Measurements from ENCODE around the gene SRGAP1.

DNA sequence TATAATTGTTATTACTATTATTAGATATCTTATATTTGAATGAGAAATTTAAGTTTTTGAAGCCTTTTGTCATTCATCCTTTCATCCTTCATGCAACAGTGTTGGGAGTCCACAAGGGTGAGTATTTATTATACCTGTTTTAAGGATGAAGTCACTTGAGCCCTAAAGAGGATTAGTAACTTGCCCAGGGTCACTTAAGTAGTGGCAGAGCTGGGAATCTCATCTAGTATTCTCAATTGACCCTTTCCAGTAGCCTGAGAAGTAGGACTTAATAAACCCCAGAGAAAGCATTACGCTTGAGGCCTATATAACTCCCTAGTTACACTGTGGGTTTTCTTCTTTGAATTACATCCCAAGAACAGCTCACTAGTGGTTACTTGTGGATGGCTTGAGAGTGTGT is 119.8 kb downstream of the SRGAP1 start:
- TF ChIP-seq POLR2A (IDR thresholded peaks at IDR 0.05) (no peak), EP300 (IDR thresholded peaks at IDR 0.05) (no peak), POLR2AphosphoS5 (IDR thresholded peaks at IDR 0.05) (no peak)
- TF ChIP-seq, protein P1, sequence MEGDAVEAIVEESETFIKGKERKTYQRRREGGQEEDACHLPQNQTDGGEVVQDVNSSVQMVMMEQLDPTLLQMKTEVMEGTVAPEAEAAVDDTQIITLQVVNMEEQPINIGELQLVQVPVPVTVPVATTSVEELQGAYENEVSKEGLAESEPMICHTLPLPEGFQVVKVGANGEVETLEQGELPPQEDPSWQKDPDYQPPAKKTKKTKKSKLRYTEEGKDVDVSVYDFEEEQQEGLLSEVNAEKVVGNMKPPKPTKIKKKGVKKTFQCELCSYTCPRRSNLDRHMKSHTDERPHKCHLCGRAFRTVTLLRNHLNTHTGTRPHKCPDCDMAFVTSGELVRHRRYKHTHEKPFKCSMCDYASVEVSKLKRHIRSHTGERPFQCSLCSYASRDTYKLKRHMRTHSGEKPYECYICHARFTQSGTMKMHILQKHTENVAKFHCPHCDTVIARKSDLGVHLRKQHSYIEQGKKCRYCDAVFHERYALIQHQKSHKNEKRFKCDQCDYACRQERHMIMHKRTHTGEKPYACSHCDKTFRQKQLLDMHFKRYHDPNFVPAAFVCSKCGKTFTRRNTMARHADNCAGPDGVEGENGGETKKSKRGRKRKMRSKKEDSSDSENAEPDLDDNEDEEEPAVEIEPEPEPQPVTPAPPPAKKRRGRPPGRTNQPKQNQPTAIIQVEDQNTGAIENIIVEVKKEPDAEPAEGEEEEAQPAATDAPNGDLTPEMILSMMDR (IDR thresholded peaks at IDR 0.05) = no peak

Measured in gastroesophageal sphincter (tissue), 3 donors.